Stimulated activated CD8-positive, alpha-beta memory T cell treated with anti-CD3 and anti-CD28 coated beads, Interleukin-7, amount 100 ng/mL, for 4 hours (primary cell): Measurements from ENCODE around the gene PIP4K2A.
"Not testable (repeated sequence)": the region's sequence is repeated elsewhere in the genome, so short reads cannot be mapped to it uniquely, and the experiment has no call there.

ENCODE experiments used
- DNase-seq, 2 donors: peaks; one replicate each; pipeline ENCODE4 v3.0.0-alpha.2; 2020; ENCODE audit warnings: low read depth in 2 of 2

The PIP4K2A gene

DNA sequence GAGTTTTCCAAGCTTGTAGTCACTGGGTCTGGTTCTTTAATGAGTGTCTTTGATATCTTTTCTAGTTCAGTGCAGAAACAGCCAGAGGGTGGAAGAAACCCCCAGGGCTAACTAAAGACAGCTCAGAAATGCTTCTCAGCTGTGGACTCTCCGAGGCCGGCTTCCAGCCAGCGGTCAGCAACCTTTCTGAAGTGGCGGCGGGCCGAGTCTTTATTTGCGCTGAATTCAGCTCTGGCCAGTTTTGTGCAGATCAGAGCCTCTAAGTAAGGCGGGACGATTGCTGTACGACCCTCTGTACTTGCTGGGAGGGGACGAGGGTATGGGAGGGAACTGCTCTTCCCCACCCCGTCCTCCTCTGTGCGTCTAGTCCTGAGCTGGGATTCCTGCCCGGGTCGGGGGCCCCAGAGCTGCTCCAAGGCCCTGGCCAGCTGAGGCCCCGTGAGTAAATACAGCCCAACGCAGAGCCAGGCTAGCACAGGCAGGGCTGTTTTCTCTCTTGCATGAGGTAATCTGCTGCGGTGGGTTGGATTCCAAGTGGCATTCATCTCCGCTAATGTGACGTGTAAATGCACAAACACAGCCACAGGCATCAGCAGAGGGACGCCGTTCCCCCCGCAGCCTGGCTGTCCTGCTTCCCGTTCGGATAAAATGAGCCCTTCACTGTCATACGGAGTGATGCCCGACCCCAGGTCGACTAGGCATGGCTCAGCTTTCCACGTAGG, 159.8 kb downstream of the PIP4K2A start:
- no peak for DNase-seq

DNA sequence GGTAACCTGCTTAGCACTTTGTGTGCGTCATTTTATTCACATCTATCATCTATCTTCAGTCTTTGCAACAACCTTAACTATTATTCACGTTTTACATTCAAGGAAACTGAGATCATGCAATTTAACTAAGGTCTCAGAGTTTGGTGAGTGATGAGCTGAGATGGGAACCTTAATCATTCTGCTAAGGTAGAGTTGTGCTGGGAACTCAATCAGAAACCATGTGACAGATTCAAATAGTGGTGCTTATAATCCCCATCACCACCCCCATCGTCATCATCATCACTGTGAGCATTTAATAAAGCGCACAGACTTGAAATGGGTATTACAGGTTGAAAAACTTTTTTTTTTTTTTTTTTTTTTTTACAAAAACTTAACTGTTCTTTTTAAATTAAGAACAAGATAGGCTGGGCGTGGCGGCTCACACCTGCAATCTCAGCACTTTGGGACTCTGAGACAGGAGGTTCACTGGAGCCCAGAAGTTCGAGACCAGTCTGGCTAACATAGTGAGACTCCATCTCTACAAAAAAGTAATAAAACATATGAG, 160.9 kb downstream of the PIP4K2A start:
- DNase-seq: no peak

DNA sequence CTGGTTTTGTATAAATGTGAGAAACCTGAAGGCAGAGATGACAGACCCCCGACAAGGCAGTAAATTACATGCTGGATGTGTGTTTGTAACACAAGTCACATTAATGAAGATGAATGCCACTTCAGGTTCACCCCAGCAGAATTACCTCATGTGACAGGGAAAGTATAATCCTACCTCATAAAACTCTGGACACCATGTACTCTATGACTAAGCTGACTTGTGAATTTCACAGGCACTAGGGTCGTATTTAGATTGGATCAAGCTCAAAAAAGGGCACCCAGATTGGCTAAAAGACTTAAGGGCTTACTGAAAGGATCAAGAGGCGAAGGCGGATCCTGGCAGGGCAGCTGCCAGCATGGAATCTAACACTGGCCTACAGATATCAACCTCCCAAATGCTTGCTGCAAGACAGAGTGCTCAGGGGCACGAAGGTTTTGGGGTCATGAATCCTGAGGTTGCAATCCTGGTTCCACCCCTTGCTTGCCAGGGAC, 161.4 kb downstream of the PIP4K2A start:
- DNase-seq: no peak

DNA sequence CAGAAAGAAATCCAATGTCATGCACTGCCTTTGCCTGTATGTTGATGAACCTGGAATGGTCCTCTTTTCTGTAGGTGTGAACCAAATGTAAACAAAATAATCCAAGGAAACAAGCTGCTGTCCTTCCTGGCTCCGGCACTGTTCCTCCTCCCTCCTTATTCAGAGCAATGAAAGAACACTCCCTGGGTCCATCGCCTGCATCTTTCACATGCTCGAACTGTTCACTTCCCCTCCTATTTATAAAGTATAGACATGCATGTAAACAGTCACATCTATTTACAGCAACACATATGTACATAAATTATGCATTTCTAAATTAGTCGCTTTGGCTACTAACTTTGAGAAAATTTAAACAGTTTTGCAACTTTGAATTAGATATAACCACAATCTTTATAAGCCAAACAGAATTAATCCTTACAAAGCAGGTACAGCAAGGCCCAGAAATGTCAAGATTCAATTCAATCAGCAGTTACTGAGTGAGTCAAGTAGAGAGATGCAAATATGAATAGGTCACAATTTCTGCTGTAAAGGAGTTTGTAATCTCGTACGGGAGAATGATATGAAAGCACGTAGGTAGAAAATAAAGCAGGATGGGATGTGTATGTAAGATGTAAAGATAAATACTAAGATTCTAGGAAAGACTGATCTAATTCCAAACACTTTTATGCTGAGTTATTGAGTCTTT, 162.6 kb downstream of the PIP4K2A start:
- DNase-seq: no peak

DNA sequence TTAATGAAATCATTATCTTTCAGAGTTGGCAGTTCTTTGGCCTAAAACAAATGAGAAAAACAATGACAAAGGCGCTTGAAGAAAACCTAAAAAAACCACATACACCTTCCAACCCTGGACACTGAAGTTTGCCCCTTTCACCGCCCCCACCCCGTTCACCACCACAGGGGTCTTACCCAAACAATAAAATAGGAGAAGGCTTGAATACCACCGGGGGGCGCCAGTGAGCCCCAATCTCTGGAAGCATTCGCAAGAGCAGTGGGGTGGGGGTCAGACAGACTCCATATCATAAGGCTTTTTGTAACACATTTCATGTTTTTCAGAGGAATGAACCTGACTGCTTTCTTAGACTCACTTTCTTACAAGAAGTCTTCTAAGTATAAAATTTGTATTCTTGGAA, 163.6 kb downstream of the PIP4K2A start:
- peak; percentile 52 to 55 for DNase-seq

DNA sequence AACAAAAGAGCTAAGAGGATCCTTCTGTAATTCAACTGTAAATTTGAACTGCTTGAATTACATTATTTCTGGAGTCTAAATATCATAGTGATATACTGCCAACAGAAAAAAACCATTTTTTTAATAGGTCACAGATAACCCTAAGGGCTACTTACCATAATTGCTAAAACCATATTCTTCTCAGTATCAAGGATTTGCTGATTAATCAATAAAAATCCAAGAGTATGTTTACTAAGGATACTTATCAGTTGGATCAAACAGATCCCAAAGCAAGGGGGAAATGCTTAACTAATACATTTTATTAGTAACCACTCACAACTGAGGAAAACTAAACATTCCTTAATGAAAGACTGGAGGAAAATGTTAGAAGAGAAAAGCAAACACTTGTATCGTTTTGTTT, 166.0 kb downstream of the PIP4K2A start:
- DNase-seq: no peak

DNA sequence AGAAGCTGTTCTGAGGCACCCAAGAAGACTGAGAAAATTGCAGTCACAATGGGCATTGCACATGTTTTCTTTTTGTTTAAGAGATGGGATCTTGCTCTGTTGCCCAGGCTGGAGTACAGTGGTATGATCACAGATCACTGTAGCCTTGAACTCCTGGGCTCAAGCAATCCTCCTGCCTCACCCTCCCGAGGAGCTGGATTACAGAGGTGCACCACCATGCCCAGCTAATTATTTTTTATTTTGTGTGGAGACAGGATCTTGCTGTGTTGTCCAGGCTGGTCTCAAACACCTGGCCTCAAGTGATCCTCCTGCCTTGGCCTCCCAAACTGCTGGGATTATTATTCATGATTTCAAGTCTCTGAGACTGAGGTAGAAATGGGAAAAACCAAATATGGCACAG, 168.7 kb downstream of the PIP4K2A start:
- no peak for DNase-seq

DNA sequence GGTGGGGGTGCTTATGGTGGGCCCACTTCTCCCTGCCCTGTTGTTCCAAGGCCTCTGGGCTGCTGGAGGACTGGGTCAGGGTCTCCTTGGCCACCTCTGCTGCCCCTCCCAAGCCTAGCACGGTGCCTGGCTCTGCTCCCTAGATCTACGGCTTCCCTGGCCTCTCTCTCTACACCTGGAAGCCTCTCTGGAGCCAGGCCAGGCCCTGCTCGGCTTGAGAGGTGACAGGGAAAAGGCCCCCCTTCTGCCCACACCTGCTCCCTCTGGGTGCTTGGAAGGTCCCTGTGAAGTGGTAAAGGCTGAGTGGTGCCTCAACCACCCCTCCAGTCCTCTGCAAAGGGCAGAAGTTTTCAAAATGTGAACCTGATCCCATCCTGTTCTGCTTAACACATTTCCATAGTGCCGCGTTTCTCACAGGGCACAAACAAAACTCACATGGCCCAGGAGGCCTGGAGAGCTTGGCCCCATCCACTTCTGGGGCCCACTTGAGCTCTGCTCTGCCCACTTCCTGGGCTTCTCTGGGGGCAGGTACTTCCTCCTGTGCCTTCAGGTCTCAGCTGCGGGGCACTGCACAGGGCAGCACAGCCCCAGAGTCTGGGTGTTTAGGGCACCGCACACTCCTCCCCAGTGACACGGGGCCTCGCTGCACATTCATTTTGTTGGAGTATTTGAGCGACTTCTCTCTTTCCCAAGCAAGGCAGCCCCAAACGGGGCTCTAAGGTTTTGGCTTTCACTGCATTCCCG, 169.9 kb downstream of the PIP4K2A start:
- no peak for DNase-seq

DNA sequence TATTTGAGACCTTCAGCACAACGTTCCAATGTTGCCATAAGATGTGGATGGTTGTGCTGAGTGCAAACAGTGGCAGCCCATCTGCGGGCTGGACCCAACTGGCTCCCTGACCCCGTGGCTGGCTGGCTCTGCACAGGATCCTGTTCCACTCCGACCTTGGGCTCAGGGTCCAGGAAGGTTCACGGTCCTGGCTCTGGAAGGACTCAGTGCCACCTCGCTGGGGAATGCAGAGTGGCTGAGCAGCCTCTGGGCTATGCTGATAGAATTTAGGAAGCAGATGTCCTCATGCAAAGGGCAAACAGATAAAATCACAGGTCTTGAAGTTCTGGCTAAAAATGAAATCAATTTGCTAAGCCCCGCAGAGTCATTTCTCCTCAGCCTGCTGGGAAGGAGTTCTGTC, 171.6 kb downstream of the PIP4K2A start:
- DNase-seq: no peak

DNA sequence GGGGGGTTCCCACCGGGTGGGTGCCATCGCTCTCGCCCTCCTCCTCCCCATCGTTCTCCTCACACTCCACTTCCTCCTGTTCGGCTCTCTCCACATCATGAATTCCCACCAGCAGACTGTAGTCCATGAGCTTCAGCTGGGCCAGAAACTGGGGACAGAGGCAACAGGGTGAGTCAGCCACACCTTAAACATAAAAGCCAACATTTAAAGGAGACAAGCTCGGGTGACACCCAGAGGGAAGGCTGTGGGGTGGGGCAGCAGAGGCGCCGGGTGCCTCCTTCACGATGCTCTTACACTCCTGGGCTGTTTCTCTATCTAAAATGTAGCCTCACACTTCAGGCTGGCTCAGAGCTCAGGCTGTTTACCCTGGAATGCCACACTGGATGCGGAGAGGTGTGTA, 172.5 kb downstream of the PIP4K2A start:
- no peak for DNase-seq

DNA sequence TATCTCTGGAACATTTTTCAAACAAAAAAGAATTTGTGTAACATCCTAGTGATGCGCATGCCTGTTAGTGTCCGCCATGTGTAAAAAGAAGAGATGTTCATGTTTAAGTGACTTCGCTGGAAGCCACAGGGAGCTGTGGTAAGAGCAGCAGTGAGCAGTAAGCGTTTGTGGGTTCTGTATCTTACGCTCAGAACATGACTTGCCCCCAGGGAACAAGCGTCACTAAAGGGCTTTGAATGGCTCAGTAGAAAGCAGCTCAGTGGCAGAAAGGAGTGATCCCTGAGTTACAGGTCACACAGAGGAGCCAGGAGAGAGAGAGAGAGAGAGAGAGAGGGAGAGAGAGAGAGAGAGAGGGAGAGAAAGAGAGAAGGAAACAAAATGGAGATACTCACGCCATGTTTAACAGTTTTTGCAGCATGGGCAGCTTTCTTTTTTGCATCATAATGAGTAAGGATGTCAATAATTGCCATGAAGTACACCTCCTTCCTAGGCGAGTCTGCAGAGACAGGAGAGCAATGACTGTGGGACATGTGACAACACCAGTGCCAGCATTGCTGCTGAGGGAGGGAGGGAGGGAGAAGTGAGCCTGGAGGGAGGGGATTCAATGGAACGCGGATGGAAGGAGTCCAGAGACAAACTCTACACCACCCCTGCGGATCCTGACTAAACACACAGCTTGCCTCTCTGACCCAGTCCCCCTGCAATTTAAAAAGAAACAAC, 174.6 kb downstream of the PIP4K2A start:
- no peak for DNase-seq

DNA sequence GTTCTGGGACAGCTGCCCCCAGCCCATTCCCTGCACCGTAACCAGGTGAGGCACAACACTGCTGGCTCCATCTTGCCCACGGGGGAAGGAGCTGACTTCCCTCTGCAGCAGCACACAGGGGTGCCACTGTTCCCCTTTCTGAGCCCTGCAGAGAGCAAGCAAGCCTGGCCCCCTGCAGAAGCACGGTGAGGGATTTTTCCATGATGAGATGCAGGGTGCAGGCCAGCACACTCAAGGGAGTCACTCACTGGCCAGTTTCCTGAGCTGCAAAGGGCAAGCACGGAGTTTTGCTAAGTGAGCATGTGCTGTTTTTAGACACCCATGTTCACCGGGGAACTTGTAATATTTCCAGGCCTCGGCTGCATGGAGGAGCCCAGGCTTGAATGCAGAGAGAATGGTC, 176.6 kb downstream of the PIP4K2A start:
- DNase-seq: no peak

DNA sequence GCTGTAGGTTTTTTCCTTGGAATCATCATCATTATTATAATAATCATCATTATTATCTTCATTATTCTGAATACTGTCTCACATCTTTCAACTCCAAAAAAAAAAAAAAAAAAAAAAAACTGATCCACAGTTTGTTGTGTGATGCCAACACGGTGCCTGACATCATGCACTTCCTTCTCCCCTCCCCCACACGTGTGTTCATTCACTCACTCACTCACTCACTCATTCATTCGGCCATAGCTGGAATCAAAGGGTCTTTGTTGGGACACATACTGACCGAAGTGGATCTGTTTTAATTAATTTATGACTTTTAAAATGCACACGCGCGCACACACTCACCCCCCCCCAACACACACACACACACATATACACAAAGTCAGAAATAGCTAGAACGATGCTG, 177.8 kb downstream of the PIP4K2A start:
- no peak for DNase-seq

DNA sequence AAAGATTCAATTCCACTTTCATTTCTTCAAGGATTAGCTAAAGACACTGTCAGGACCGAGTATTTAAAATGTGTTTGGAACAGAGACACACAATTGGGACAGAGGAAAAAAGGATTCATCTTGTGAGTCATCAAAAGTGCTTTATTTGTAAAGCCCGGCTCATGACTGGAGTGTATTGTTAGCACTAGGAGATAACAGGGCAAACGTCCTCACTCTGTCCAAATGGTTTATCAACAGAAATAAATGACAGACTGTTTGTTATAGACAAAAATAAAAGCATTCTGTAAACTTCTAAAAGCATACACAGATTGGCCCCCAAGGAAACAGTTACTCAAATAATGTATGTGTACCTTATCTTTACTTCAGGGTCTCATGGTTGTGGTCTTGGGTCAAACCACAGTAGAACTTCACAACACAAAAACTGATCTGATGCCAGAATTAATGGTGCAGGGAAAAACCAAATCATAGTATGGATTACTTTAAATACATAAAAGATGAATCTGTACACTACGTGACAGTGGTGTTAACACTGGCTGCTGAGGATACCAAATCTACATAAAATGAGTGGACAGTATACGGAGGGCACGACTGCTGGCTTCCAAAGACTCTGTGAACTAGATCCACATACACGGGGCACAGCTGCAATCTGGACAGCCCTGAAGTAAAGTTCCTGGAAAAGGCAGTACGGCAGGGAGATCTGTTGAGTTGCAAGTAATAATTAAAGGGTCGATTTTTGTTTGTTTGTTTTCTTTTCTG, 179.4 kb downstream of the PIP4K2A start:
- DNase-seq: no peak

DNA sequence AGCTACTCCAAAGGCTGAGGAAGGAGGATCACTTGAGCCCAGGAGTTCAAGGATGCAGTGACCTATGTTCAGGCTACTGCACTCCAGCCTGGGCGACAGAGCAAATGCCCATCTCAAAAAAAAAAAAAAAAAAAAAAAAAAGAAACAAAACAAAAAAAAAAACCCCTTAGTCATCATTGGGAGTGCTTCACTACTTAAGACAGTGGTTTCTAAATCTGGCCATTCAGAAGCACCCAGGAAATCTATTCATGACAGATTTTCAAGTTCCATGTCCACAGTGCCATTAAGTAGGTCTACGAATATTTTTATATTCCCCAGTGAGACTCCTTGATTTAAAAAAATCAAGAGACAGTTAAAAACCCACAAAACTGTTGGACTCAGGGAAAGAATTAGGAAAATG, 182.9 kb downstream of the PIP4K2A start:
- no peak for DNase-seq

DNA sequence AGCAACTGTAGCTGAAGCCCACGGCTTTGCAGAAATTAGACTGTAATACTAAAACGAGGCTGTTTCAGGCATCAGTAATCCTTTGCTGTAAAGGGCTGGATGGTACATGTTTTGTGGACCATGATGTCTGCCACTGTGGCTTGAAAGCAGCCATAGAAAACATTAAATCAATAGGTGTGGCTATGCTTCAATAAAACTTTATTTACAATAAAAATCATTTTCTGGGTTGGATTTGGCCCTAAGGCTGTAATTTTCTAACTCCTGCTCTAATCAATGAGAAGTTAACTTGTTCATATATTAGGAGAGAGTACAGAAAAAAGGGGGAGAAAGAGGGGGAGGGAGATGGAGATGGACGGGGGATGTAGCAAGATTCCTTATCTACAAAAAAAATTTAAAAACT, 183.4 kb downstream of the PIP4K2A start:
- no peak for DNase-seq

DNA sequence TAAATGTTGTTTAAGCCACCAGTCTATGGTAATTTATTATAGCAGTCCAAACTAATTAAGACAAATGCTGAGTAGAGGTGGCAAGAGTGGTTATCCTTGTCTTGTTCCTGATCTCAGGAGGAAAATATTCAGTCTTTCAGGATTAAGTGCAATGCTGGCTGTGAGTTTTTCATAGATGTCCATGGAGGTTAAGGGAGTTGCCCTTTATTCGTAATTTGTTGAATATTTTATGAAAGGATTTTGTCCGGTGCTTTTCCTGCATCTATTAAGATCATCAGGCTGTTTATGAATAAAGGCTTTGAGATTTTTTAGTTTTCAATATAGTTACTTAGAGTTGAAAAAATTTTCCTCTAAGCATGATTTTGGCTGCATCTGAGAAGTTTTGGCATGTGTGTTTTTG, 186.9 kb downstream of the PIP4K2A start:
- no peak for DNase-seq

DNA sequence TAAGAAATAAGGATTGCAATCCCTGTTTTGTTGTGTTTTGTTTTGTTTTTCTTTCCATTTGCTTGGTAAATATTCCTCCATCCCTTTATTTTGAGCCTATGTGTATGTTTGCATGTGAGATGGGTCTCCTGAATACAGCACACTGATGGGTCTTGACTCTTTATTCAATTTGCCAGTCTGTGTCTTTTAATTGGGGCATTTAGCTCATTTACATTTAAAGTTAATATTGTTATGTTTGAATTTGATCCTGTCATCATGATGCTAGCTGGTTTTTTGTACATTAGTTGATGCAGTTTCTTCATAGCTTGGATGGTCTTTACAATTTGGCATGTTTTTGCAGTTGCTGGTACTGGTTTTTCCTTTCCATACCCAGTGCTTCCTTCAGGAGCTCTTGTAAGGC, 190.0 kb downstream of the PIP4K2A start:
- not testable (repeated sequence) for DNase-seq

DNA sequence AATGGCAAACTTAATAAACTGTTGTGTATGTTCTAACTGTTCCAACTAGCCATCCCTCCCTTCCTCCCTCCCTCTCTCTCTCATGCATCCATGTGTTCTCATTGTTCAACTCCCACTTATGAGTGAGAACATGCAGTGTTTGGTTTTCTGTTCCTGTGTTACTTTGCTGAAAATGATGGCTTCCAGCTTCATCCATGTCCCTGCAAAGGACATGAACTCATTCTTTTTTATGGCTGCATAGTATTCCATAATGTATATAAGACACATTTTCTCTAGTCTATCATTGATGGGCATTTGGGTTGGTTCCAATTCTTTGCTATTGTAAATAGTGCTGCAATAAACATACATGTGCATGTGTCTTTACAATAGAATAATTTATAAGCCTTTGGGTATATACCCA, 193.7 kb downstream of the PIP4K2A start:
- not testable (repeated sequence) for DNase-seq

DNA sequence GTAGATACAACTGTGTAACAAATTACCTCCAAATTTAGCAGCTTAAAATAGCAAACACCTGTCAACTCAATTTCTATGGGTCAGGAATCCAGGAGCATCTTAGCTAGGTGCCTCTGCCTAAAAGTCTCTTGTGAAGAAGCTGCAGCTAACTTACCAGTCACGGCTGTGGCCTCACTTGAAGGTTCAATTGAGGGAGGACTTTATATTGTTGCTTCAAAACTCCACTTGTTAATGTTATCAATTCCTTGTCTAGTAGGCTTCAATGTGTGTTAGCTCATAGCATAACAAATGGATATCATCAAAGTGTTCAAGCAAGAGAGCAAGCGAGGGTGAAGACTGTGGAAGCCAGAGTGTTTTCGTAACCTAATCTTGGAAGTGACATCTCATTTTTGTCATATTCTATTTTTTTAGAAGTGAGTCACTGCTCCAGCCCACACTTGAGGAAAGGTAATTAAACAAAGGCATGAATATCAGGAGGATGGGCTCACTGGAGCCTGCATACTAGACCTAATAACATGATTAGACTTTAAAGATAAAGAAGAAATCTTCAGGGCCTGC, 196.1 kb downstream of the PIP4K2A start:
- DNase-seq: no peak

DNA sequence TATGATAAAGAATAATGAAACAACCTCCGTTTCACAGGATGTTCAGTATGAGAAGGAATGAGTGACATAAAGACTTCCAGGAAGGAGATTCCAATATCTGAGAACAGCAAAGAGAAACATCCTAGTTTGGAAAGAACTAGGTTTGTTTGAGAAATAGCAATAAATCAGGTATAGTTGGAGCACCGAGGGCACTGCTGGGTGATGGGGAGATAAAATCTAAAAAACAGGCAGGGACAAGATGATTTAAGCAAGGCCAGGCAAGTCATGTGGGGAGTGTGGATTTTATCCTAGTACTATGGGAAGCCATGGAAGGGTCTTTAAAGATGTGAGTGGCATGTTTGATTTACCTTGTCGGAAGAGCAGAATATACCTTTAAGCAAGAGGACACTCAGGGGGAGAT, 199.4 kb downstream of the PIP4K2A start:
- no peak for DNase-seq
